ENCODE results near the gene LRP10. TPM values are rescaled to one million over a fixed set of nuclear protein-coding genes. Genes with fewer than 3 reads are reported as not detected.

The LRP10 gene
- total RNA-seq, 1 experiment from 2014 or later: 48.8 TPM

DNA sequence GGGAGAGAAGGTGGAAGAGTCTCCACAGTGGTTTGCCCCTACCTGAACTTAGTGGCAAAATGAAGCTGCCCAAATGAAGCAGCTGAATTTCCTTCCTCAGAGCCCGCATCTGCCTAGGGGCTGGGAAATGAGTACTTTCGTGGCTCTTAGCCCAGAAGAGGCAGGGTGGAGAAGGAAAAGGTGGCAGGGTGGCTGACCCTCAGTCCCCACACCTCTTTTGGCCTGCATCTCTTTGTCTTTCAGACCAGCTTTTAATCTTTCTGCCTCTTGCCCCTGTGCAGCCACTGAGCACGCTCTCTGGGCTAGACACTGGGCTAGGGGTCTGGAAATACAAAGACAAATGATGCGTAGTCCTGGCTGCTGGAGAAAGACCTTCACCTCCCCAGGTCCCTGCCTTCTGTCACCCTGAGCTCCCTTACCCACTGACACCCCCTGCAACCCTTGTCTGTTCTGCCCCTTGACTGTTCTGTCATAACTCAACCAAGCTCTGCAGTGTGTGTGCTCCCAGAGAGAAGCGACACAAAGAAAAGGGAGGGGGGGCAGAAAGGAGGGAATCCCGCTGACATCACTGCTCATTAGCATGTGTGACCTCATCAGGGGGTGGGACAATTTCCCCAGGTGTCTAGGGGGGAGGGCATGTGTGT lies 11.1 kb downstream of the LRP10 start:
- in situ Hi-C loops (cut with HindIII; ENCODE audit: low pct_unique_long_range_greater_than_20kb, low sequenced_read_pairs): no loop called here
- DNase-seq (ENCODE audit: low read depth): peak; percentile 42

DNA sequence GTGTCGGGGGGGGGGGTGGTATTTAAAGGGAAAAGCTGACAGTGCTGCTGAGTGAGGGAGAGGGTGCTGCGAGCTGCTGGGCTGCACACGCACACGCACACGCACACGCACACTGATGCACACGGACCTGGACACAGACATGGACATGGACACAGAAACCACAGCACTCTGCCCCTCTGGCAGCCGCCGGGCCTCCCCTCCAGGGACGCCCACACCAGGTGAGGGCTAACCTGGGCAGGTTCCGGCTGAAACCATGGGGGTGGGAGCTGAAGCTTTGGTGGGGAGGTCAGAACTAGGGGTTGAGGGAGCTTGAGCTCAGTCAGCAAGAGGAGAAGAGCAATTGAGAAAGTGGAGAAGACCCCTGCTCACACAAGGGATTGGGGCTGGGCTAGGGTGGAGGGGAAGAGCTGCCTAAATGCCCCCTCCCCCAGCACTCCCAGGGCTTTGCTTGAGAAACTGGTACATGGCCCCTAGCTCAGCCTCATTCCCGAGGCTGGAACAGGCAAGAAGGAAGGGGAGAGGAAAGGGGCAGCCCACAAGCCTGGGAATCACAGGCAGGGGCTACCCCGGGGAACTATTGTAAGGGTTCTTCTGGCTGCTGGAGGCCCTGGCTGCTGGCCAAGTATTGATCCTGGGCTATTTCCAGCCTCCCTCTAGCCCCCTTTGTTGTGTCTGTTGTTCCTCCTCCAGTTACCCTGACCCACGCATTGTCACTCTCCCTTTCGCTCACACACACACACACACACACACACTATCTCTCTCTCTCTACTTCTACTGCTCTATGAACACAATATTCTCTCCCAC lies 11.8 kb downstream of the LRP10 start, which contains the start of gene REM2:
Gene REM2 (plus strand): TSS at position 50 of the 804 bp plus-strand sequence. CDS start 66 bp downstream, at position 116.
- in situ Hi-C loops (cut with HindIII; ENCODE audit: low pct_unique_long_range_greater_than_20kb, low sequenced_read_pairs): no loop called here
- DNase-seq (ENCODE audit: low read depth): no peak

DNA sequence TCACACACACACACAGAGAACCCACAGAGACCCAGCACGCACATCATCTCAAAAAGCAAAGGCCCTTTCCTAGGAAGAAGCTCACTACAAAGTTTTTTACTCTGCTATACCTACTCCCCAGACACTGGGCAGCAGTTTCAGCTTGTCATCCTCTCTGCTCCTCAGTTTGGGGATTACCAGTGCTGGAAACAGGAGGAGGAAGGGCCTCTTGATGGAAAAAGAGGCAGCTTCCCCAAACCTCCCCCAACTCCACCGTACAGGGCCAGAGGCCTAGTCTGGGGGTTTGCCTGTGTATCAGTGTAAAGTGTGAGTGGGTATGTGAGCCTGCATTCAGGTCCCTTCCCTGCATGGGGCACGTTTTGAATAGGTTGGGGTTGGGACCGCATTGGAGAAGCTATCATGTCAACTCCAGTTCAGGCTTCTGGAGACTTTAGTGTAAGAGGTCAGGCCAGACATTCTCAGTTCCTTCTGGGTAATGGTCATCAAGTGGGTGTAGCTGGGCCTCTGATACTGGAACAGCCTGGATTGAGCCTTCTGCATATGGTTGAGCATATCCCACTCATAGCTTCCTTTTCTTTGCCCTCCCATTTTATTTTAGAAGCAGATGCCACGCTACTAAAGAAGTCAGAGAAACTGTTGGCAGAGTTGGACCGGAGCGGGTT lies 12.7 kb downstream of the LRP10 start:
- DNase-seq (ENCODE audit: low read depth): no peak
- in situ Hi-C loops (cut with HindIII; ENCODE audit: low pct_unique_long_range_greater_than_20kb, low sequenced_read_pairs): no loop called here

DNA sequence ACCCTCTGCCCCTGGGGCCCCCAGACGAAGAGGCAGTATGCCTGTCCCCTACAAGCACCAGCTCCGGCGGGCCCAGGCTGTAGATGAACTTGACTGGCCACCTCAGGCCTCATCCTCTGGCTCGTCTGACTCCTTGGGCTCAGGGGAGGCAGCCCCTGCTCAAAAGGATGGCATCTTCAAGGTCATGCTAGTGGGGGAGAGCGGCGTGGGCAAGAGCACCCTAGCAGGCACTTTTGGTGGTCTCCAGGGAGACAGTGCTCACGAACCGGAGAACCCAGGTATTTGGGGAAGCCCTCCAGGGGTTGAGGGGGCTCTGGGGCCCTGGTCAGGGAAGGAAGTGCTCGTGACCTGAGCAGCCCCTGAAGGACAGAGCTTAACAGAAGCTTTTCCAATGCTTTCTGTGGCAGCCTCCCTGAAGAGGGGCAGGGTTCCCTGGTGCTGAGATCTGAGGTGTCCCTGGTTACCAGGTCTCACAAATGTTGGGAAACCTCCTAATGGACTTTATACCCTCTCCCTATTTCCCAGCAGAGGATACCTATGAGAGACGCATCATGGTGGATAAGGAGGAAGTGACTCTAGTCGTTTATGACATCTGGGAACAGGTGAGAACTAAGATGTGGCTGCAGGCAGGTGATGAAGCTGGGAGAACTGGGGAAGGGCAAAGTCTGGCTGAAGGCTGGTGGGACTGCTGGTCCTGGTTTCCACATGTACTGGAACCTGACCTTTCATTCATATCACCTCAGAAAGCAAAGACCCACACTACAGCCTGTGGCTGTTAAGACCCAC lies 13.4 kb downstream of the LRP10 start:
- in situ Hi-C loops (cut with HindIII; ENCODE audit: low pct_unique_long_range_greater_than_20kb, low sequenced_read_pairs): no loop called here
- no peak for DNase-seq (ENCODE audit: low read depth)

DNA sequence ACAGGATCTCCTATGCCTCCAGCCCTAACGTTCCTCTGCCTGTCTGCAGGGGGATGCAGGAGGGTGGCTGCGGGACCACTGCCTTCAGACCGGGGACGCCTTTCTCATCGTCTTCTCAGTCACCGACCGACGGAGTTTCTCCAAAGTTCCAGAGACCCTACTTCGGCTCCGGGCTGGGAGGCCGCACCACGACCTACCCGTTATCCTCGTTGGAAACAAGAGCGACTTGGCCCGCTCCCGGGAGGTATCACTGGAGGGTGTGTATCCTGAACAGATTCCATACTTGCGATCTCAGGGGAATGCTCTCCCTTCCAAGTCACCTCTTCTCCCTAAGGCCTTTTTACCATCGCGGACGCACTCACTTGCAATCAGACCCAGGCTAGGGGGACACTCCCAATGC lies 14.4 kb downstream of the LRP10 start:
- in situ Hi-C loops (cut with HindIII; ENCODE audit: low pct_unique_long_range_greater_than_20kb, low sequenced_read_pairs): no loop called here
- DNase-seq (ENCODE audit: low read depth): no peak

DNA sequence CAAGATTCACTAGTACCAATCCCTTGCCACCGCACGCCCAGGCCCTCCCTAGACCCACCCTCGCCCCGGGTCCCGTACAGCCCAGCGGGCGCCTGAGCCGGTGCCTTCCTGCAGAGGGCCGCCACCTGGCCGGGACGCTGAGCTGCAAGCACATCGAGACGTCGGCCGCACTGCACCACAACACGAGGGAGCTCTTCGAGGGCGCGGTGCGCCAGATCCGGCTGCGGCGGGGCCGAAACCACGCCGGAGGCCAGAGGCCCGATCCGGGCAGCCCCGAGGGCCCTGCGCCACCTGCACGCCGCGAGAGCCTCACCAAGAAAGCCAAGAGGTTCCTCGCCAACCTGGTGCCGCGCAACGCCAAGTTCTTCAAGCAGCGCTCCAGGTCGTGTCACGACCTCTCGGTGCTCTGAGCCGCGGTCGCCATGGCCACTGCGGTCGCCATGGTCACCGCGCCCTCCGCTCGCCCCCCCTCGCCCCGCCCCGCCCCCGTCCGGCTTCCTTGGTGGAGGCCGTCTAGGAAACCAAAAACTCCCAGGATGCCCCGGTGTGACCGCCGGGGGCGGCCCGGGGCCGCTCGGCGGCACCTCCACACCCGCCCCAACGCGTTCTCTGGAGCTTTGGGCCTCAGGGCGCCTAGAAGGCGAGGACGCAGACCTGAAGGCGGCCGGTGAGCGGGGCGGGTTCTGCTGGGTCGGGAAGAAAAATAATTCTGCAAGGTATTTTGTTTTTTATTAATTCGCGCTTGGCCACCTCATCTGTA lies 15.1 kb downstream of the LRP10 start:
- DNase-seq (ENCODE audit: low read depth): peak; percentile 78
- in situ Hi-C loops (cut with HindIII; ENCODE audit: low pct_unique_long_range_greater_than_20kb, low sequenced_read_pairs): no loop called here

DNA sequence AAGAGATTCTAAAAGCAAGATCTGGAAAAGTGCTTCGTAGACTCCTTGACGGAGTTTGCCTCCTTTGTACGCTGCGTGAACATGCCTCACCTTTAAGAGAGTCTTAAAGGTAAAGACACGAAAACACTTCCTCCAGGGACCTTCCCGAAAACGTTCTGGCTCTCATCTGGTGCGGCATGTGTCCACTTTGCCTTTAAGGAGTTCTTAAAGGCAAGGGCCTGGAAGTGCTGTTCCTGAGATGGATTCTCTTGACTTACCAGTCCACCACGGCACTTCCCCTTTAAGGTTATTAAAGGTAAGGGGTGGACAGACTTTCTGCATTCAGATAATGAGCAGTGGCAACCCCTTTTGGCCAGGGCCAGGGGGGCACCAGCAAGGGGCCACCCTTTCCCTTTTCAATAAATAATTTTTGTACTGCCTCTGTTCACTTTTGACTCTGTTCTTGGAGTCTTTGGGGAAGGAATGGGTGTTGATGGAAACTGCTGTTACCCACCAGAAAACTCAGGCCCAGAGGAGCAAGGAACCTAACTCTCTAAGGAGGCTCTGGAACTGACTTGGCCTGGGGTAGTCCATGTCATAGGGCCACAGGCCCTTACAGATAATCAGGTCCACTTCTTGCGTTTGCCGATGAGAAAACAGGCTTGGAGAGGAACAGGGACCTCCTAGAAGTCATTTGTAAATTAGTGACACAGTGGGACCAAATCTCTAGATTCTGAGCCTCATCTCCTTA lies 15.9 kb downstream of the LRP10 start:
- peak; percentile 84 for DNase-seq (ENCODE audit: low read depth)
- in situ Hi-C loops (cut with HindIII; ENCODE audit: low pct_unique_long_range_greater_than_20kb, low sequenced_read_pairs): no loop called here

DNA sequence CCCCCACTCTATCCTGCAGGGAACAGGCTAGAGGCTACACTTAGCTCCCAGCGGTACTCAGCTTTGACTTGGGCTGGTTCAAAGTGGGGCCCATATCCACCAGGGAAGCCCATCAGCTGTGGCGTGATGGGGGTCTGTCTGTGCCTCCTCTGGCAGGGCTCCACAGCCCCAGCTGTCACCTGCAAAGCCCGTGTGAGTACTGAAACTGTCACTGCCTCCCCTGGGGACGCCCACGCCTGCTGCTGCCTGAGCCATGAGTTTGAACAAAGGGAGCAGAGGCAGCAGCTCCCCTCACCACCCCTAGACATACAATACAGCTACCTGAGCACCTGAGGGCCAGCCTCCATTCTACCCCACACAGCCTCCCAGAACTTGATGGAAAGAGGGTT lies 16.4 kb downstream of the LRP10 start:
- DNase-seq (ENCODE audit: low read depth): no peak
- in situ Hi-C loops (cut with HindIII; ENCODE audit: low pct_unique_long_range_greater_than_20kb, low sequenced_read_pairs): no loop called here

DNA sequence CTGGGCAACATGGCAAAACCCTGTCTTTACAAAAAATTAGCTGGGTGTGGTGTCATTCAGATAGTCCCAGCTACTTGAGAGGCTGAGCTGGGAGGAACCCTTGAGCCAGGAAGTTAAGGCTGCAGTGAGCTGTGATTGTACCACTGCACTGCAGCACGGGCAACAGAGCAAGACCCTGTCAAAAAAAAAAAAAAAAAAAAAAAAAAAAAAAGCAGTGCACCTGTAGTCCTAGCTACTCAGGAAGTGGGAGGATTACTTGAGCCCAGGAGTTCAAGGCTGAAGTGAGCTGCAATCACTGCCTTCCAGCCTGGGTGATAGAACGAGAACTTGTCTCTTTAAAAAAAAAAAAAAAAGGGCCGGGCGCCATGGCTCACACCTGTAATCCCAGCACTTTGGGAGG lies 17.1 kb downstream of the LRP10 start:
- no peak for DNase-seq (ENCODE audit: low read depth)
- in situ Hi-C loops (cut with HindIII; ENCODE audit: low pct_unique_long_range_greater_than_20kb, low sequenced_read_pairs): no loop called here

DNA sequence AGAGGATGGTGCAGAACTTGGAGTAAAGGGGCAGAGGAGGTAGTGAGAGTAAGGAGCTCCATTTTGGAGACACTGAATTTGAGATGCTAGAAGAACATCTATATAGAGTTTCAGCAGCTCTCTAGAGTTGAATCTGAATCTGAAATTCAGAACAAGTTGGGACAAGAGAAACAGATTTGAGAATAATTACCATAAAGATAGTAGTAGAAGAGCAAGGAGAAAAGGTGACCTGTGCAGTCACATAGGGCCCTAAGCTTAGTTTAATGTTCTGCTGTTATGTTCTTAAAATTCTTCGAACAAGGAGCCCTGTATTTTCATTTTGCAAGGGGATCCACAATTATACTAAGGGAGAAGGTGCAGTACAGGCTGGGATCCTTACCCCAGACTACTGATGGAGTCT lies 18.9 kb downstream of the LRP10 start:
- no peak for DNase-seq (ENCODE audit: low read depth)
- in situ Hi-C loops (cut with HindIII; ENCODE audit: low pct_unique_long_range_greater_than_20kb, low sequenced_read_pairs): no loop called here

DNA sequence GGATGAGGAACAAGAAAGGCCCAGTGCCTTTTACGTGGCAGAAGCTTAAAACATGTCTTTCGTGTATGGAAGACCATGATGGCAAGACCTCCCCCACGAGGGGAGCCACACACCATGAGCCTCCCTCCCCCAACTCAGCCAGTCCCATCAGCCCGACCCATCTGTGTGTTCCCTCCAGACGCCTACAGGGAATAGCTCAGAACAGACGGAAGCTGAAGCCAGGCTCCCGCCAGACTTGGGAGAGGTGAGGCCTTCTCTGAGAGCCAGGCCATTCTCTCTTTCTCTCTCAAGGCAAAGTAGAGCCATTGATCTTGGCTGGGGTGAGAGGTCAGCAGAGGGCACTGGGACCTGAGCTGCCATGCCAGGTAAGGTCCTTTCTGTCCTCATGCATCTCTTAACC lies 20.9 kb downstream of the LRP10 start:
- DNase-seq (ENCODE audit: low read depth): no peak
- in situ Hi-C loops (cut with HindIII; ENCODE audit: low pct_unique_long_range_greater_than_20kb, low sequenced_read_pairs): no loop called here

DNA sequence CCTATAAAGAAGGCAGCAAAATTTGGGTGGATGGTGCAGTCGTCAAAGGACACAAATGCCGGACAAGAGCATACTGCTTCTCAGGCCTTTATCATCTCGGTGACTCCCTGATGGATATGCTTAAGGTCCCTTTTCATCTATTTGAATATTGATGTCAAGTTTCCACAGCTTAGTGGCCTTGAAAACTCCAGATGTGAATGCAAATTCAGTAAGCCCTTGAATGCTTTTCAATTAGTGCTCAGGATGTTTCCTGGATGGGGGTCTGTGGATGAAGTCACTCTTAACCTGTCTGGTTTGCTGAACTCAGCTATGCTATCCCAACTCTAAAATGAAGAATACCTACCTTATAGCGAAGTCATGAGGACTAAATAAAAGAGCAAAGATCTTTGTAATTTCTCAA lies 22.2 kb downstream of the LRP10 start:
- DNase-seq (ENCODE audit: low read depth): no peak

DNA sequence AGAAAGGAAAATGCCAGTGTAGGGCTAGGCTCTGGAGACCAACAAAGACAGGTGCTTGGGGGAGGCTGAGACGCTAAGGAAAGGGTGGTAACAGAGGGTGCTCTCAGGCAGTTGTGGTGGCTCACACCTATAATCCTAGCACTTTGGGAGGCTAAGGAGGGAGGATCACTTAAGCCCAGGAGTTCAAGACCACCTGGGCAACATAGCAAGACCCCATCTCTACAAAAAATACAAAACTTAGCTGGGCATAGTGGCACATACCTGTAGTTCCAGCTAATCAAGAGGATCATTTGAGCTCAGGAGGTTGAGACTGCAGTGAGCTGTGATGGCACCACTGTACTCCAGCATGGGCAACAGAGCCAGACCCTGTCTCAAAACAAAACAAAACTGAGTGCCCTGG lies 23.9 kb downstream of the LRP10 start:
- DNase-seq (ENCODE audit: low read depth): no peak
- in situ Hi-C loops (cut with HindIII; ENCODE audit: low pct_unique_long_range_greater_than_20kb, low sequenced_read_pairs): no loop called here

More for the DNA sequence above, 22.2 kb downstream of the LRP10 start:
- in situ Hi-C loops (cut with HindIII; ENCODE audit: low pct_unique_long_range_greater_than_20kb, low sequenced_read_pairs): no loop called here

DNA sequence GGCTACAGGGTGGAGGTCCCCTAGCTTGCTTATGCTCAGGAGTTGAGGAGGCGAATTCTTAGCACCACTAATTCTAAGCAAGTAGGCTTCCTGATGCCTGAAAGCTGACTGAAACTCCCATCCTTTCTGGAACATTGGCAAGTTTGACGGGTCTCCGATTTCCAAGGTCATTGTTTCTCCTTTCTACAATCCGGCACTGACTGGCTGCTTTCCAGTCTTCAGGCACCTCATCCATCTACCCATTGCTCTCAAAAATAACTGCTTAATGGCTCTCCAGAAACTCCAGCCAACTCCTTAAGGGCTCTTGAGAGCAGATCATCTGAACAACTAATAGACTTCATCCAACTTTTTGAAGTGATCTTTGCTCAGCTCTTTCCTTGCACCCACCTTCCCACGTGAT lies 24.8 kb downstream of the LRP10 start:
- no peak for DNase-seq (ENCODE audit: low read depth)
- in situ Hi-C loops (cut with HindIII; ENCODE audit: low pct_unique_long_range_greater_than_20kb, low sequenced_read_pairs): no loop called here

DNA sequence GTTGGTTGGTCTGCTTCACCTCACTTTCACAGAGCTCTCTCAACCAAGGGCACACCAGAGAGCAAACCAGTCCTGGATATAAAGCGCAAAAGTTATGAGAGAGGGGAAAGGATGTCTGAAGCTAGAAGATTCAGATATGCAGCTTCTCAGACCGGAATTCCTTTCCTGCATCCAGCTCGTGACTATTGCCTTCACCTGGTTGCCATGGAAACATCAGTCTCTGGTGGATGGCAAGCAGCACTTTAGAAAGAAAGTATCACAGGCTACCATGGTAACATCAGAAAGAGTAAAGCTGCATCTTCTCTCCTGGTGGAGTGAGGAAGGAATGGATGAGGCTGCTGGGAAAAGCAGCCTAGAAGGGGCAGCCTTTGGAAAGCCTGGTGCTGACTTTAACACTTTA lies 25.2 kb downstream of the LRP10 start:
- DNase-seq (ENCODE audit: low read depth): no peak
- in situ Hi-C loops (cut with HindIII; ENCODE audit: low pct_unique_long_range_greater_than_20kb, low sequenced_read_pairs): no loop called here

DNA sequence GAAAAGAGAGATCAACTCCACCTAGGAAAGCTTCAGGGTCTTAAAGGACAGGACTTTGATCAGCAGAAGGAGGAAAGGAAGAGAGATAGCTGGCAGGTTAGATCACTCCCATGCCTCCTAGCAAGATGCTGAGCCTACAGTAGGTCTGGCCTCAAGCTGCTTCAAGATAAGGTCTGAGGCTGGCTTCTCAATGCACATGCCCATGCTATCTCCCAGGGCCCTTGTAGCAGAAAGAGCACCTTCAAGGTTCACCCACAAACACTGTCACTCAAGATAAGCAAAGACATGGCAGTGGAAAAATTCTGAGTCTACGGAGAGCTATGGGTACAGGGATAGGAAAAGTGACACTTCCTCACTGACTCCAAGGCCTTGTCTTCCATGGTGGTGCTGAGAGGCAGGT lies 25.8 kb downstream of the LRP10 start:
- DNase-seq (ENCODE audit: low read depth): no peak
- in situ Hi-C loops (cut with HindIII; ENCODE audit: low pct_unique_long_range_greater_than_20kb, low sequenced_read_pairs): no loop called here

DNA sequence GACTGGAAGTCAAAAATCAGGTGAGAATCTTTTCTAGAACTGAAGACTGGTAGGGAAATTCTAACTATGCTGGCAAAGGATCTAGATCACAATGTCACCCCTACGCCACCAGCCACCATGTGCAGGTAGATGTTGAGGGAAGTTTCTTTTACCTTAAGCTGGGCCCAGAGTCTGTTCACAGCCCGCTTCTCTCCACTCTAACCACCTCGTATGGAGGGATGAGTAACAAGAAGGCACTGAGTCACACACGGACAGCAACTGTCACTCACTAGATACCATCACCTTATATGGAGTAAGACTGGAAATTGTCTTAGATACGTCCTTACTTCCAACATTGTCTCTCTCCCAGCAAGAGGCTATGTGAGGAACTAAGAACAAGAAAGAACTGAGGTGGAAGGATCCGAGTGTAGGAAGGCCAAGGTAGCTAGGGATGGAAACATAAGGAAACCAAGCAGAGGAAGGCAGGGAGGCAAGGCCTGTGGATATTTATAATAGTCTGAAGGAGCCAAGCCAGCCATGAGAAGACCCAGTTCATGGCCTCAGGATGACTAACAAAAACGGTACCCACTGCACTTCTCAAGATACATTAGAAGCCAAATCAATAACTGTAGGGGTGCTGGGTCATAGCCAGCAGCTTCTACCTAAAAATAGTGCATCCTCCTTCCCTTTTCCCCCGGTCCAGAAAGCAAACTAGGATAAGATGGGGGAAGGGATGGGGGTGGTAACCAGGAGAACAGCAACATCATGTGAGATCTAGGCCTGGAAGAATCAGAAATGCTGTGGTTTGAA lies 27.0 kb downstream of the LRP10 start:
- DNase-seq (ENCODE audit: low read depth): peak; percentile 24
- in situ Hi-C loops (cut with HindIII; ENCODE audit: low pct_unique_long_range_greater_than_20kb, low sequenced_read_pairs): no loop called here
